Measurements from ENCODE around the gene GAGE12E. TPM values are rescaled to one million over a fixed set of nuclear protein-coding genes. Genes with fewer than 3 reads are reported as not detected.
"Not testable (repeated sequence)": the region's sequence is repeated elsewhere in the genome, so short reads cannot be mapped to it uniquely, and the experiment has no call there.

GAGE12E gene
- not detected for total RNA-seq
- 0 reads per million in 2 donors for total RNA-seq

GRCh38 chrX:49550989-49551388 lies at the start of gene GAGE12E:
Gene GAGE12E, plus strand, starts transcription at chrX:49551289. Its CDS starts 1,155 bp downstream, at chrX:49552444.
- H3K36me3 Mint-ChIP-seq (ENCODE audit: low read depth); H3K4me1 Mint-ChIP-seq; DNase-seq; H3K9me3 ChIP-seq (ENCODE audit: control insufficient read depth, low read length, poor library complexity, severe bottlenecking); ATAC-seq; H3K27ac Mint-ChIP-seq; H3K4me3 Mint-ChIP-seq; H3K27me3 Mint-ChIP-seq: not testable (repeated sequence)

GRCh38 chrX:49531877-49532276 lies 19.2 kb upstream of the GAGE12E start, which contains the start of gene GAGE12C:
Gene GAGE12C, plus strand, starts transcription at chrX:49532177. Its CDS starts 1,155 bp downstream, at chrX:49533332.
- H3K9me3 ChIP-seq (ENCODE audit: control insufficient read depth, low read length, poor library complexity, severe bottlenecking); ATAC-seq; H3K4me3 Mint-ChIP-seq; H3K27me3 Mint-ChIP-seq; H3K36me3 Mint-ChIP-seq (ENCODE audit: low read depth); DNase-seq; H3K27ac Mint-ChIP-seq; H3K4me1 Mint-ChIP-seq: not testable (repeated sequence)

- H3K4me1 Mint-ChIP-seq: not testable (repeated sequence)
Observed at GRCh38 chrX:49541433-49541832, 9.7 kb upstream of the GAGE12E start, which contains the start of gene GAGE12D. Gene GAGE12D, plus strand, starts transcription at chrX:49541733. Its CDS starts 1,155 bp downstream, at chrX:49542888.

GRCh38 chrX:49560542-49560941 lies 9.5 kb downstream of the GAGE12E start, which contains the start of gene GAGE12F:
Gene GAGE12F, plus strand, starts transcription at chrX:49560842. Its CDS starts 1,155 bp downstream, at chrX:49561997.
- not testable (repeated sequence) for H3K27me3 Mint-ChIP-seq; H3K9me3 ChIP-seq (ENCODE audit: control insufficient read depth, low read length, poor library complexity, severe bottlenecking); ATAC-seq; H3K36me3 Mint-ChIP-seq (ENCODE audit: low read depth); H3K27ac Mint-ChIP-seq; DNase-seq; H3K4me1 Mint-ChIP-seq; H3K4me3 Mint-ChIP-seq

More at GRCh38 chrX:49541433-49541832, 9.7 kb upstream of the GAGE12E start, which contains the start of gene GAGE12D:
- H3K27ac Mint-ChIP-seq; H3K9me3 ChIP-seq (ENCODE audit: control insufficient read depth, low read length, poor library complexity, severe bottlenecking); DNase-seq; H3K27me3 Mint-ChIP-seq; H3K36me3 Mint-ChIP-seq (ENCODE audit: low read depth); ATAC-seq; H3K4me3 Mint-ChIP-seq: not testable (repeated sequence)

- not testable (repeated sequence) for H3K9me3 ChIP-seq (ENCODE audit: control insufficient read depth, low read length, poor library complexity, severe bottlenecking); H3K36me3 Mint-ChIP-seq (ENCODE audit: low read depth); H3K4me3 Mint-ChIP-seq; H3K27ac Mint-ChIP-seq; H3K4me1 Mint-ChIP-seq; ATAC-seq; H3K27me3 Mint-ChIP-seq
- peak in 1 of 3 donors; percentile 10 for DNase-seq
Observed at GRCh38 chrX:49568728-49569127, 17.6 kb downstream of the GAGE12E start.

GRCh38 chrX:49569152-49569551 lies 18.1 kb downstream of the GAGE12E start:
- H3K27me3 Mint-ChIP-seq; H3K4me3 Mint-ChIP-seq; H3K27ac Mint-ChIP-seq; H3K36me3 Mint-ChIP-seq (ENCODE audit: low read depth); H3K9me3 ChIP-seq (ENCODE audit: control insufficient read depth, low read length, poor library complexity, severe bottlenecking); DNase-seq; H3K4me1 Mint-ChIP-seq; ATAC-seq: not testable (repeated sequence)

- not testable (repeated sequence) for H3K27ac Mint-ChIP-seq; H3K4me3 Mint-ChIP-seq; H3K36me3 Mint-ChIP-seq (ENCODE audit: low read depth); H3K9me3 ChIP-seq (ENCODE audit: control insufficient read depth, low read length, poor library complexity, severe bottlenecking); DNase-seq; H3K4me1 Mint-ChIP-seq; ATAC-seq; H3K27me3 Mint-ChIP-seq
Observed at GRCh38 chrX:49570100-49570499, 19.0 kb downstream of the GAGE12E start, which contains the start of gene GAGE12G. Gene GAGE12G, plus strand, starts transcription at chrX:49570400. Its CDS starts 1,155 bp downstream, at chrX:49571555.

- H3K4me1 Mint-ChIP-seq; H3K36me3 Mint-ChIP-seq (ENCODE audit: low read depth): not testable (repeated sequence)
Observed at GRCh38 chrX:49579649-49580048, 28.6 kb downstream of the GAGE12E start, which contains the start of gene GAGE12H. Gene GAGE12H, plus strand, starts transcription at chrX:49579949. Its CDS starts 1,155 bp downstream, at chrX:49581104.

GRCh38 chrX:49589196-49589595 lies 38.1 kb downstream of the GAGE12E start, which contains the start of gene GAGE2A:
Gene GAGE2A, plus strand, starts transcription at chrX:49589496. Its CDS starts 1,155 bp downstream, at chrX:49590651.
- H3K4me3 Mint-ChIP-seq; H3K36me3 Mint-ChIP-seq (ENCODE audit: low read depth); ATAC-seq; H3K9me3 ChIP-seq (ENCODE audit: control insufficient read depth, low read length, poor library complexity, severe bottlenecking); H3K27ac Mint-ChIP-seq; H3K27me3 Mint-ChIP-seq; DNase-seq; H3K4me1 Mint-ChIP-seq: not testable (repeated sequence)

More at GRCh38 chrX:49579649-49580048, 28.6 kb downstream of the GAGE12E start, which contains the start of gene GAGE12H:
- DNase-seq; H3K27me3 Mint-ChIP-seq; H3K9me3 ChIP-seq (ENCODE audit: control insufficient read depth, low read length, poor library complexity, severe bottlenecking); ATAC-seq; H3K27ac Mint-ChIP-seq; H3K4me3 Mint-ChIP-seq: not testable (repeated sequence)

- not testable (repeated sequence) for H3K9me3 ChIP-seq (ENCODE audit: control insufficient read depth, low read length, poor library complexity, severe bottlenecking); H3K4me3 Mint-ChIP-seq; H3K27ac Mint-ChIP-seq; H3K4me1 Mint-ChIP-seq; H3K27me3 Mint-ChIP-seq; H3K36me3 Mint-ChIP-seq (ENCODE audit: low read depth); ATAC-seq
- peak in 1 of 3 donors; percentile 8 for DNase-seq
Observed at GRCh38 chrX:49589769-49590478, 38.8 kb downstream of the GAGE12E start.

- not testable (repeated sequence) for DNase-seq; H3K9me3 ChIP-seq (ENCODE audit: control insufficient read depth, low read length, poor library complexity, severe bottlenecking); H3K27ac Mint-ChIP-seq; H3K4me3 Mint-ChIP-seq; H3K27me3 Mint-ChIP-seq; ATAC-seq; H3K4me1 Mint-ChIP-seq; H3K36me3 Mint-ChIP-seq (ENCODE audit: low read depth)
Observed at GRCh38 chrX:49590488-49590887, 39.4 kb downstream of the GAGE12E start.

- not testable (repeated sequence) for H3K4me1 Mint-ChIP-seq; H3K27ac Mint-ChIP-seq; H3K36me3 Mint-ChIP-seq (ENCODE audit: low read depth); H3K27me3 Mint-ChIP-seq; DNase-seq; H3K9me3 ChIP-seq (ENCODE audit: control insufficient read depth, low read length, poor library complexity, severe bottlenecking); H3K4me3 Mint-ChIP-seq; ATAC-seq
Observed at GRCh38 chrX:49598720-49599119, 47.6 kb downstream of the GAGE12E start, which contains the start of gene GAGE1. Gene GAGE1, plus strand, starts transcription at chrX:49599020. Its CDS starts 1,155 bp downstream, at chrX:49600175.

All from T-helper 17 cell (primary cell).